ENCODE measurements around the gene LRBA. TPM values are rescaled to one million over a fixed set of nuclear protein-coding genes. Genes with fewer than 3 reads are reported as not detected.

The LRBA gene
- total RNA-seq, 1 experiment from 2014 or later: 55.3 TPM

DNA sequence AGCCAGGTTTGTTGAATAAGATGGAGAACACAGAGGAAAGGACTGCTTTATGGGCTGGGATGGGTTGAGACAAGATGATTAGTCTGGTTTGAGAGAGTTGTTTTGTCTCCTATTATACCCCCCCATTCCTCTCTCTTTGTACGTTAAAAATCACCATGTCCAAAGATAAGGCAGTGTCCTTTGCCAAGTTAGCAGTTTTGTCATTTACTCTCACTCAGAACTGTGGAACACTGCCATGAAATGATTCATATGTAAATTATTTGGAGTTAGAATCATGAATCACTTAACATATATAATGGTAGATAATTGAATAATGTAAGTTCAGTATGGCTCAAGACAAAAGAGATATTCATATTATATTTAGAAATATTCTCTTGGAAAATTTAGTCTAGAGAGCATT, 785.6 kb downstream of the LRBA start:
- H2AFZ ChIP-seq (ENCODE audit: low read length): no peak overlapping the region
- no peak overlapping the region for H2BK120ac ChIP-seq (ENCODE audit: low read depth, low read length, poor library complexity, severe bottlenecking)
- no peaks in the 10 kb centered on the region for H3K79me1 ChIP-seq (ENCODE audit: insufficient read depth, low read depth, low read length, poor library complexity, severe bottlenecking)
- no peak overlapping the region for H4K91ac ChIP-seq (ENCODE audit: insufficient read length, low read depth, low read length)
- H4K5ac ChIP-seq (ENCODE audit: insufficient read length, low read depth, low read length): no peak overlapping the region
- no peak overlapping the region for H3T11ph ChIP-seq (ENCODE audit: low read length)
- H3K14ac ChIP-seq (ENCODE audit: insufficient read depth, low read length): no peak overlapping the region
- H2BK12ac ChIP-seq (ENCODE audit: insufficient read length, low read depth, low read length): no peak overlapping the region
- no CpG with 5 or more reads among the region's 1 CpG for WGBS (ENCODE audit: extremely low coverage, insufficient read length, low lambda C conversion rate)
- Mint-ChIP-seq H3K4me1 (peaks cover 23% of the 10 kb centered on the region in 2 experiments), H3K4me3 (no peak overlapping the region), H3K27ac (no peak overlapping the region), H3K36me3 (ENCODE audit: insufficient read depth in 1 of 3, low read depth in 3 of 3) (no peaks in the 10 kb centered on the region), H3K9me3 (no peaks in the 10 kb centered on the region), H3K27me3 (ENCODE audit: low read depth) (no peaks in the 10 kb centered on the region)
- H3K9me3 ChIP-seq (ENCODE audit: control insufficient read depth, low read depth, low read length): no peaks in the 10 kb centered on the region
- no peak overlapping the region for H3K18ac ChIP-seq (ENCODE audit: insufficient read length, low read depth, low read length)
- H4K20me1 ChIP-seq (ENCODE audit: control insufficient read depth, insufficient read depth, insufficient read length): no peaks in the 10 kb centered on the region
- H2BK5ac ChIP-seq (ENCODE audit: insufficient read length, low read length): no peak overlapping the region
- no peaks in the 10 kb centered on the region for H3K27me3 ChIP-seq (ENCODE audit: insufficient read depth, low read length)
- H3K23ac ChIP-seq (ENCODE audit: insufficient read length, low read depth, low read length): no peak overlapping the region
- H3K4ac ChIP-seq (ENCODE audit: low read depth, low read length): no peak overlapping the region
- no peak overlapping the region for H3K27ac ChIP-seq (ENCODE audit: insufficient read length, low read depth, low read length)
- H3K79me2 ChIP-seq (ENCODE audit: insufficient read depth, low read length): no peaks in the 10 kb centered on the region
- no peak overlapping the region for H3K56ac ChIP-seq (ENCODE audit: insufficient read length, low read depth, low read length)
- no peak overlapping the region for H2BK20ac ChIP-seq (ENCODE audit: low read depth, low read length, poor library complexity, severe bottlenecking)
- H3K4me1 ChIP-seq (ENCODE audit: insufficient read depth, low read length): peaks cover 2% of the 10 kb centered on the region; the same call in 1 of the 2 replicates
- H2AK5ac ChIP-seq (ENCODE audit: insufficient read length, low read length): no peak overlapping the region
- H2BK15ac ChIP-seq (ENCODE audit: low read depth, low read length): no peak overlapping the region
- no peaks in the 10 kb centered on the region for H3K23me2 ChIP-seq (ENCODE audit: insufficient read length, low read depth, low read length, poor library complexity, severe bottlenecking)
- TF ChIP-seq, protein P1, sequence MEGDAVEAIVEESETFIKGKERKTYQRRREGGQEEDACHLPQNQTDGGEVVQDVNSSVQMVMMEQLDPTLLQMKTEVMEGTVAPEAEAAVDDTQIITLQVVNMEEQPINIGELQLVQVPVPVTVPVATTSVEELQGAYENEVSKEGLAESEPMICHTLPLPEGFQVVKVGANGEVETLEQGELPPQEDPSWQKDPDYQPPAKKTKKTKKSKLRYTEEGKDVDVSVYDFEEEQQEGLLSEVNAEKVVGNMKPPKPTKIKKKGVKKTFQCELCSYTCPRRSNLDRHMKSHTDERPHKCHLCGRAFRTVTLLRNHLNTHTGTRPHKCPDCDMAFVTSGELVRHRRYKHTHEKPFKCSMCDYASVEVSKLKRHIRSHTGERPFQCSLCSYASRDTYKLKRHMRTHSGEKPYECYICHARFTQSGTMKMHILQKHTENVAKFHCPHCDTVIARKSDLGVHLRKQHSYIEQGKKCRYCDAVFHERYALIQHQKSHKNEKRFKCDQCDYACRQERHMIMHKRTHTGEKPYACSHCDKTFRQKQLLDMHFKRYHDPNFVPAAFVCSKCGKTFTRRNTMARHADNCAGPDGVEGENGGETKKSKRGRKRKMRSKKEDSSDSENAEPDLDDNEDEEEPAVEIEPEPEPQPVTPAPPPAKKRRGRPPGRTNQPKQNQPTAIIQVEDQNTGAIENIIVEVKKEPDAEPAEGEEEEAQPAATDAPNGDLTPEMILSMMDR (conservative IDR thresholded peaks at IDR 0.05): no peak
- no peak overlapping the region for H4K8ac ChIP-seq (replicated peaks; ENCODE audit: insufficient read length, low read depth, low read length)
- no peak overlapping the region for H3K9ac ChIP-seq (ENCODE audit: extremely low read depth, insufficient read length, low read length)
- H3K4me2 ChIP-seq (ENCODE audit: insufficient read depth, insufficient read length, low read length): no peak overlapping the region
- no peak for DNase-seq
